IPS-18a (cell line): ENCODE measurements around the gene PLSCR3.

Experiments
- H3K27ac ChIP-seq: one replicate; pipeline ENCODE4 v1.5.1; 2013; ENCODE audit warnings: low read length
- H3K27me3 ChIP-seq: one replicate; pipeline ENCODE4 v1.6.1; 2013; ENCODE audit warnings: mild to moderate bottlenecking, low read length; ENCODE audit not compliant: control insufficient read depth, insufficient read depth
- H3K36me3 ChIP-seq: one replicate; pipeline ENCODE4 v1.6.1; 2013; ENCODE audit warnings: low read depth, low read length; ENCODE audit not compliant: control insufficient read depth
- H3K4me1 ChIP-seq: one replicate; pipeline ENCODE4 v1.6.1; 2013; ENCODE audit warnings: low read depth, low read length; ENCODE audit not compliant: control insufficient read depth
- H3K4me3 ChIP-seq: one replicate; pipeline ENCODE4 v1.5.1; 2013; ENCODE audit warnings: low read length
- H3K9ac ChIP-seq: one replicate; pipeline ENCODE4 v1.6.1; 2013; ENCODE audit warnings: mild to moderate bottlenecking, low read length, moderate library complexity
- H3K9me3 ChIP-seq: one replicate; pipeline ENCODE4 v1.6.1; 2013; ENCODE audit warnings: low read depth, low read length; ENCODE audit not compliant: control insufficient read depth

Gene PLSCR3

GRCh38 chr17:7348478-7349242, 45.7 kb downstream of the PLSCR3 start:
- Histone ChIP-seq H3K9ac (no peak overlapping the region), H3K9me3 (no peaks in the 10 kb centered on the region), H3K4me3 (no peak overlapping the region), H3K36me3 (no peaks in the 10 kb centered on the region), H3K27me3 (peaks cover 5% of the 10 kb centered on the region), H3K4me1 (peaks cover 11% of the 10 kb centered on the region), H3K27ac (no peak overlapping the region)

- Histone ChIP-seq H3K27me3 (peaks cover 5% of the 10 kb centered on the region), H3K9me3 (no peaks in the 10 kb centered on the region), H3K4me3 (no peak overlapping the region), H3K36me3 (no peaks in the 10 kb centered on the region), H3K4me1 (peaks cover 11% of the 10 kb centered on the region), H3K27ac (no peak overlapping the region), H3K9ac (no peak overlapping the region)
Observed at GRCh38 chr17:7347630-7348477, 46.5 kb downstream of the PLSCR3 start.

GRCh38 chr17:7346761-7347614, 47.3 kb downstream of the PLSCR3 start:
- Histone ChIP-seq H3K36me3 (no peaks in the 10 kb centered on the region), H3K4me1 (peaks cover 7% of the 10 kb centered on the region), H3K27ac (no peak overlapping the region)

GRCh38 chr17:7343250-7343649, 51.1 kb downstream of the PLSCR3 start:
- Histone ChIP-seq H3K9me3 (no peaks in the 10 kb centered on the region), H3K9ac (no peak overlapping the region), H3K4me1 (no peaks in the 10 kb centered on the region), H3K27ac (no peak overlapping the region), H3K4me3 (no peak overlapping the region), H3K27me3 (no peaks in the 10 kb centered on the region), H3K36me3 (no peaks in the 10 kb centered on the region)

More at GRCh38 chr17:7346761-7347614, 47.3 kb downstream of the PLSCR3 start:
- Histone ChIP-seq H3K9me3 (no peaks in the 10 kb centered on the region), H3K4me3 (no peak overlapping the region), H3K9ac (no peak overlapping the region), H3K27me3 (peaks cover 5% of the 10 kb centered on the region)

GRCh38 chr17:7341842-7342241, 52.5 kb downstream of the PLSCR3 start:
- no peaks in the 10 kb centered on the region for H3K9me3 ChIP-seq
- H3K4me3 ChIP-seq, result no peak overlapping the region
- no peak overlapping the region for H3K9ac ChIP-seq
- peaks cover 5% of the 10 kb centered on the region for H3K4me1 ChIP-seq
- no peak overlapping the region for H3K27ac ChIP-seq
- no peaks in the 10 kb centered on the region for H3K27me3 ChIP-seq
- H3K36me3 ChIP-seq, result no peaks in the 10 kb centered on the region

GRCh38 chr17:7340179-7340578, 54.1 kb downstream of the PLSCR3 start:
- no peak overlapping the region for H3K4me3 ChIP-seq
- no peaks in the 10 kb centered on the region for H3K27me3 ChIP-seq
- H3K9me3 ChIP-seq, result no peaks in the 10 kb centered on the region
- H3K9ac ChIP-seq, result no peak overlapping the region
- H3K4me1 ChIP-seq, result peaks cover 13% of the 10 kb centered on the region
- H3K36me3 ChIP-seq, result no peaks in the 10 kb centered on the region
- H3K27ac ChIP-seq, result no peak overlapping the region
